ENCODE measurements around the gene SLC5A8.

Gene SLC5A8, protein sequence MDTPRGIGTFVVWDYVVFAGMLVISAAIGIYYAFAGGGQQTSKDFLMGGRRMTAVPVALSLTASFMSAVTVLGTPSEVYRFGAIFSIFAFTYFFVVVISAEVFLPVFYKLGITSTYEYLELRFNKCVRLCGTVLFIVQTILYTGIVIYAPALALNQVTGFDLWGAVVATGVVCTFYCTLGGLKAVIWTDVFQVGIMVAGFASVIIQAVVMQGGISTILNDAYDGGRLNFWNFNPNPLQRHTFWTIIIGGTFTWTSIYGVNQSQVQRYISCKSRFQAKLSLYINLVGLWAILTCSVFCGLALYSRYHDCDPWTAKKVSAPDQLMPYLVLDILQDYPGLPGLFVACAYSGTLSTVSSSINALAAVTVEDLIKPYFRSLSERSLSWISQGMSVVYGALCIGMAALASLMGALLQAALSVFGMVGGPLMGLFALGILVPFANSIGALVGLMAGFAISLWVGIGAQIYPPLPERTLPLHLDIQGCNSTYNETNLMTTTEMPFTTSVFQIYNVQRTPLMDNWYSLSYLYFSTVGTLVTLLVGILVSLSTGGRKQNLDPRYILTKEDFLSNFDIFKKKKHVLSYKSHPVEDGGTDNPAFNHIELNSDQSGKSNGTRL

DNA sequence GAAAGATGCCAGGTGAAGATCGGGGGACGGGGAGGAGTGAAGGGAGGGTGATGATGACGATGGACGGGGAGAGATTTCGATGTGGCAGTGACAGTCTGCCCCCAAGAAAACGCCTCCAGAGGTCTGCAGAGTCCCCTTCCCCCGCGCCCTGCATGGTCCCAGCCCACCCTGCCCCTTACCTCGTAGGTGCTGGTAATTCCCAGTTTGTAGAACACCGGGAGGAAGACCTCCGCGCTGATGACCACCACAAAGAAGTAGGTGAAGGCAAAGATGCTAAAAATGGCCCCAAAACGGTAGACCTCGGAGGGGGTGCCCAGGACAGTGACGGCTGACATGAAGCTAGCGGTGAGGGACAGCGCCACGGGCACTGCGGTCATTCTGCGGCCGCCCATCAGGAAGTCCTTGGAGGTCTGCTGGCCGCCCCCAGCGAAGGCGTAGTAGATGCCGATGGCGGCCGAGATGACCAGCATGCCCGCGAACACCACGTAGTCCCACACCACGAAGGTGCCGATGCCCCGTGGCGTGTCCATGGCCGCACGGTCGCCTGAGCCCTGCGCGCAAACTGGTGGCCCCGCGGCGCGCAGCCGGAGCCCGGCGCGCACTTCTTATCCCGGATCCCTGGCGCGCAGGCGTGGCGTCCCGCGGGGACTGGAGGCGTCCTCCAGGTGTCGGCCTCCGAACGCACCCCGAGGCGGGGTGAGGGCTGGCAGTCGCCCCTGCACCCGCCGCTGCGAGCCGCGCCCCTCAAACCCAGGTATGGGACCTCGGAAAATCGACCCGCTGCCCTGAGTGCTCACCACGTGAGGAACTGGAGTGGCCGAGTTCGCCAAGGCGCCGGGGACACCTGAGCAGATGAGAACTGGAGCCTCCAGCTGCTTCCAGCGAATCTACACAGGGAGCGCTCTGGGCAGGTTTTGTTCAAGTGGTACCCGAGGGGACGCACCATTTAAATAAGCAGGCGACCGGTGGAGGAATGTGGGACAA, at the start of gene SLC5A8:
TSS of gene SLC5A8 (minus strand) at position 920 of the 984 bp plus-strand sequence. CDS start at position 530, 390 bp downstream.
- no peak for DNase-seq (ENCODE audit: low read depth)

DNA sequence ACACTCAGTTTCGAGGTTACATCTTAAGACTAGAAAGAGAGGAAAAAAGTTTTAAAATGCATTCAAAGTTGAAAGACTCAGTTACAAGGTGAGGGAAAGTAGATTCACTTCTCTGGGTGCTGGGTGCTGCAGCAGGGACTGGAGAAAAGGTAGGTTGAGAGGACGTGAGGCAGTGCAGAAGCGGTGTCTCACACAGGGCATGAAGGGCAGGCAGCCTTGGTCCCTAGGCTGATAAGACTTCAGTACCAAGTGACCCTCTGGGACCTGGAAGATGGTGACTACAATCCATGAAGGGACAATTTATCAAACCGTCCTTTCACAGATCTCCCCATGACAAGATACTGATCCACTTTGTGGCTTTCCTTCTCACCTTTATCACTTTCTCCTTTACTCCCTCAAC, 47.3 kb upstream of the SLC5A8 start:
- DNase-seq (ENCODE audit: low read depth): no peak

DNA sequence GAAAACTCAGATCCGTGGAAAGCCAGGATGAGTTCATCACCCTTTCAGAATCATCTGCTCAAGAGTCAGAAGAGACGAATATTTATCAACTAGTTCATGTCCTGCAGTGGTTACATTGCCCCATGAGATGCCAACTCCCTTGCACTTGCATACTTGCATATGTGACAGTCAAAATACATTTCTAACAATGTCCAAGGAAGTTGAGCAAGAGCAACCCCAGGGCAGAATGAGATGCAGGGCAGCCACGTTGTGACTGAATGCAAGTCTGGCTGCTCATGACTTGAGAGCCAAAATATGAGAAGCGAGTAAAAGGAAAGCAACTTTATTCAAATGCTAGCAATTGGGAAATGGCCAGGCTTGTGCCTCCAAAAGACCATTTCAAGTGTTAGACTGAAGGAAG, 46.2 kb upstream of the SLC5A8 start:
- DNase-seq (ENCODE audit: low read depth): no peak

DNA sequence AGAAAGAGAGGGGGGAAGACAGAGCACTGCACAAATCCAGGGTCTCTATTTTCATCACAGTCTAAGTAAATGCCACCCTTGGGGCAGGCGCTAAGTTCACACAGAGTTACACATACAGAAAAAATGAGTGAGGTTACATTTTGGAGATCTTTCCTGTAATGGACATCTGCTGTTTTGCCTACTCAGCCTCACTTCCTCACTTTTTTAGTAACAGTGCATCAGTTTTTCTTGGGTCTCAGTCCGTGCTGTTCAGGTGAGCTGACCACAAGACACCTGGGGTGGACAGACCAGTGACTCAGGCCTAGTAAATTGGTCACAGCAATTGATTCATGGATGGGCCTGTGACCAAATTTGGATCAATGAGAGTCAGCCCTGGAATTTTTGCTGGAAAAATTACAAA, 33.6 kb upstream of the SLC5A8 start:
- no peak for DNase-seq (ENCODE audit: low read depth)

DNA sequence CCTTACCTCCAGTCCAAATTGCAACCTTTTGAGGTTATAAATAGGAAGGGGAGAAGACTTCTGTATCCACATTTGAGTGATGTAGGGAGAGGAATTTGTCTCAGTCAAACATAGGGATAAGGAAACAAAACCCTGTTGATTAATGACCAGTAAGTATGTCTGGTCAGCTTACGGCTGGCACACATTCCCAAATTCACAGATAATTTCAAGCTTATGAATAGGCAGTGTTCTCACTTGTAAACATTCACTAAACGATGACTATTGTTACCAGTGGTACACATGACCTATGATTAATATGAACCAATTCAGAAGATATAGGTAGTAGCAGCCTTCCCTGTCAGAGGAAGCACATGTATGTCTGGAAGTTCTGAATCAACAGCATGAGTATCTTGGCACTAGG, 33.0 kb upstream of the SLC5A8 start:
- no peak for DNase-seq (ENCODE audit: low read depth)

DNA sequence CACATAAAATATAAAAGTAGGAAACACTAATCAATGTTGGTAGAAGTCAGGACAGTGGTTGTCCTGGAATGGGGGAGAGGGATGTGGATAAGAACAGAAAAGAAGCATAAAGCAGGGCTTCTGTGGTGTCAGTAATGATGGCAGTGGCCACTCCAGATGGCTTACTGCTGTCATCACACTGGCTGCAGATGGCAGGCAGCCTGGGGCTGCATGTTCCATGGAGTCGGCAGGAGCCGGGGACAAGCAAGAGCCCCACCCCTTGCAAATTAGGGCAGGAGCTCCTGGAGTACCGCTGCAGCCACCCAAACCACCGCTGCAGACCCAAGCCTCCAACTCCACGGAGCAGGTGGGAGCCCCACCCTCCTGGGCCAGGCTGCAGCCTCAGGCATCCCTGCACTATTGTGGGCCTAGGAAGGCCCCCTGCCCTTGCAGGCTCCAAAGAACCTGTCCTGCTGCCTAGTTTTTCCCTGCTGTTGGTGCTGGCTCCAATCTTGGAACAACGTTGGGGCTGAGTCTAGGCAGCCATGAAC, 28.8 kb upstream of the SLC5A8 start:
- DNase-seq (ENCODE audit: low read depth): no peak

DNA sequence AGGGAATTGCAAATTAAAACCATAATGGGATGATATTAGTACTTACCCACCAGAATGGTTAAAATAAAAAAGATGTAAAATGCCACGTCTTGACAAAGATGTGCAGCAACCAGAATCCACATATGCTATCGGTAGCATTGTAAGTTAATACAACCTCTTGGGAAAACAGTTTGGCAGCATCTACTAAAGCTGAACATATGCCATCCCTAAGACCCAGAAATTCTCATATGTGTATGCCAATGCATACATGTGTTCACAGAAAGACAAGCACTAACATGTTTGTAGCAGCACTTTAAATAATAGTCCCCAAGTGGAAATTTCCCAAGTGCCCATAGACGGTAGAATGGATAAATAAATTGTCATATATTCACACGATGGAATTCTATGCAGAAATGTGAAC, 28.3 kb upstream of the SLC5A8 start:
- no peak for DNase-seq (ENCODE audit: low read depth)

DNA sequence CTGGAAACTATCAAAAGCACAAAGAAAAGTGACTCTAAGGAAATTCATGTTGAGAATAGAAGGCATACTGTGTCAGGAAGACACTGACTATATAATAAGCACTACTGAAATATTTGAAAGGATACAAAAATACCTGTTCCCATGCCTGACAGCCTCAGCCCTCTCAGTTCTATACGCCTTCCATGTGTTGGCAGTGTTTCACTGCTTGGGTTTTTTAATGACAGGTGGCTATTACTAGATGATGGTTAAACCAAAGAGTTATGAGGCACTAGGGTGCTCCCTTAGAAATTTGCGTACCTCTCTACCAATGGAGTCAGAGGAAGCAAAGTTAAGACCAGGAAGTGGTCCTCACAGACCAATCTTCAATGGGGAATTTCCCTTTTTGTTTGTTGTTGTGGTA, 25.6 kb upstream of the SLC5A8 start:
- no peak for DNase-seq (ENCODE audit: low read depth)

DNA sequence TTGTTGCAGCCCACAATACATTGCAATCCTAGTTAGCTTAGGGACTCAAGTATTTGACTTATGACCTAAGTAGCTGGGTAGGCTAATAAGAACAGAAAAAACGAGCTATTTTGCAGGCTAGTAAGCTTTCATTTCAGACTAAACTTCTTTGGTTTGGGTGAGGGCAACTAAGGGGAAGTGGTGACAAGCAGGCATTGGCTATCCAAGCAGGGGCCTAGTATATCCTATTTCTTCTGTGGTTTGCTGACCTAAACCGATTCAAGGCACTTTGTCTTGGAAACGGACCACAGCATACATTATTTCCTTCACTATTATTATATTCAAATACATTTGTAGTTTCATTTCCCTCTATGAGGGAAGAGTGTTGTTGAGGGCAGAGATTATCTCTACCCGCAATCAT, 21.6 kb upstream of the SLC5A8 start:
- no peak for DNase-seq (ENCODE audit: low read depth)

DNA sequence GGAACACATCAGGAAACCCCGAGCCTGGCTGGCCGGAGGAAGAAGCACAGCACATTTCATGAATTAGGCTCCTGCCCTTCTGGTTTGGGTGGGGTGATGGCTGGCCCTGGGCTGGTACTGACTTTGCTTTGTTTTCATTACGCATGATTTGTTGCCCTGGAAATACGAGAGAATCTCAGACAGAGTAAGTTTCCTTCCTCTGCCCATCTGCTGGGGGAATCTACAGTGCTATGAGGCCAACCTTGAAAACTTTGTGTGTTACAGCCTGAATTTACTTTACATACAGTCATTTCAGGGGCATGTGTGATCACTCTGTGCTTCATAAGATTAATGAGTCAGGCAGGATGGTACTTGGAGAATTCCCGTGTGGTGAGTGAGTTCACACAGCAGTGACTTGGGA, 20.5 kb upstream of the SLC5A8 start:
- no peak for DNase-seq (ENCODE audit: low read depth)

DNA sequence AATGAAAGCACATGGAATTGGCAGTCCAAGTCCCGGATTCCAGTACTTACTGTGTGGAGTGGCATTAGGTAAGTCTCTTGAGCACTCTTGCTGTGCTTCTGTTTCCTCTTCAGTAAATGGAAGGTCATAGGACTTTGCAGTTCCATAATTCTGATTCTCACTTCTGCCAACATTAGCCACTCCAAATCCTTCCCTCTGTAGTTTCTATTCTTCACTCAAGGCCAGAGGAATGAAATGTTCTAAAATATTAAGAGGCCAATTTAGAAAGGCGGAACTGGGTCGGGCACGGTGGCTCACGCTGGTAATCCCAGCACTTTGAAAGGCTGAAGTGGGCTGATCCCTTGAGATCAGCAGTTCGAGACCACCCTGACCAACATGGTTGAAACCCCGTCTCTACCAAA, 19.8 kb upstream of the SLC5A8 start:
- no peak for DNase-seq (ENCODE audit: low read depth)

DNA sequence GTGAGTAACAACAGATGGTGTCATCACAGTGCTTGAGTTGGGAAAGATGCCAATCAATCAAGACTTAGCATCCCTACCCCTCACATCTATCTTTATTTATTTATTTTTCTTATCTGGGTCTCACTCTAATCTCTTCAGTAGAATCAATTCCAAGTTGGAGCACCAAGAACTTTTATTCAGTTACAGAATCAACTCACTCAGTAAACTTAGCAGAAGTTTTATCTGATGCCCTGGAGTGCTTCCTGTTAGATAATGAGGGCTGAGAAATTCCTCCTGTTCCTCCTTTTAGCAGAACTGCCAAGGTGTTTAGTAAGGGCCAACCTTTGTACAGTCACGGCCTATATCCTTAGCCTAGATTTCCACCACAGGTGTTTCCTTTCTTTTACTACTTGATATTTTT, 11.3 kb upstream of the SLC5A8 start:
- DNase-seq (ENCODE audit: low read depth): no peak

DNA sequence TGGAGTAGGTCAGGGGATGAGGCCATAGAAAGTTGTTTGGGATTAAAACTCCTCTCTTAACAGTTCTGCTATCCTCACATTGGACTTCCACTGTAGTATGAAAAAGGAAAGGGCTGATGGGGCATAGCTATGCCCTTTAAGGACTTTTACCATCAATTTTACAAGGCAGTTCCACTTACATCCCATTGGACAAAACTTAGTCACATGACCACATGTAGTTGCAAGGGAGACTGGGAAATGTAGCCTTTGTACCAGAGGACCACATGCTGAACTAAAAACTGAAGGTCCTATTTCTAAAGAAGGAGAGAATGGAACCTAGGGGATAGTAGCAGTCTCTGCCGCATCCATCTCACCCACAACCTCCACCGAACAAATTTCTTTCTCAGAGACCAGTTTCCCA, 6.8 kb upstream of the SLC5A8 start:
- no peak for DNase-seq (ENCODE audit: low read depth)

DNA sequence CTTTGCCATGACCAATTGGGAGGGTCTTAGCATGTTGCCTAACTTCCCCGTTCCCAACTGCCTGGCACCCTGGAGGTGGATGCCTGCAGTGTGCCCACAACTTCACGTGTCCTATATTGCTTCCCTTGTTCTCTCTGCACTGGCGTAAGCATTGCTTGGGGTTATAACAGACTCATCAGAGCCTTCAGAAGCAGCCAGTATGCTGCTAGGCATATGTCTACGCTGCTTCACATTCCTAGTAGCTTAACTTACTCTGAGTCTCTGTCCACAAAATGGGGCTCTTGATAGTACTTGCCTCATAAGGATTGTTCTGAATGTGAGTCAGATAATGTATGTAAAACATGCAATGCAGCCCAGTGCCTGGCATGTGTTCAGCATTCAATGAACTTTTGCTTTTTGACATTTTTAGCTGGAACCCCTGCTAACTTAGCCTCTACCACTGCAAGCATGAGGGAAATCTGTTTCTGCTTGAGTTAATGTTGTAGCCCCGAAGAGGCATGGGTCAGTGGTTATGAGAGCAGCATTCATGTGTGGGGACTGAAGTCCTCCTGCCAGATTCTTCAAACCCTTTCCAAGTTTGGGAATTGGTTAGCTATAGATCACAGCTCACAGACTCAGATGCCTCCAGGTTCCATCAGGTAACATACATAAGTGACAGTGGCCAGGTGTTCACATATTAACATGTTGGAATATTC, 2.8 kb downstream of the SLC5A8 start:
- no peak for DNase-seq (ENCODE audit: low read depth)

DNA sequence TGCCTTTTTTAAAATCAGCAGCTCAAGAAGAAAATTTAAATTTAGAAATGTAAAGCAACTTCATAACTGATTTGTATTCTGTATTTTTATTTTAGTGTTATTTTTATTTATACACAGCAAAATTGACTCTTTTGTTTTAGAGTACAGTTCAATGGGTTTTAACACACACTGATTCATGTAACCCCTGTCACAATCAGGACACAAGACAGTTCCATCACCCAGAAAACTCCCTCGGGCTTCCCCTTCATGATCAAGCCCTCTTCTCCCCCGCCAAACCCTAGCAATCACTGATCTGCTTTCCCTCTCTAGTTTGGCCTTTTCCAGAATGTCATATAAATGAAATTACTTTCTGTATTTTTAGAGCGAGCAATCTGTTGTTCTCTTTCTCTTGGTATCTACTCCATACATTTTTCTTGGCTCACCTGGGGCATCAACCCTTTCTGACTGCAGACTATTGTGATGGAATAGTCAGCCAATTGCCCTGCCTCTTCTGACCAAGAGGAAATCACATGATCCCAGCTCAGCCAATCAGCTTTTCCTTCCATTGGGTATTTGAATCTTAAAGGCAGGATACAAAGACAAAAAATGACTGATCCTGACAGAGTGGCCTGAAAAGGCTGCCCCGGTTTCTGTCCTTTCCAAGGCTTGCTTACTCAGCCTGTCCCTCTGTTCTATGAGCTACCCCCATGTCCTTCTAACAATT, 5.3 kb downstream of the SLC5A8 start:
- no peak for DNase-seq (ENCODE audit: low read depth)

DNA sequence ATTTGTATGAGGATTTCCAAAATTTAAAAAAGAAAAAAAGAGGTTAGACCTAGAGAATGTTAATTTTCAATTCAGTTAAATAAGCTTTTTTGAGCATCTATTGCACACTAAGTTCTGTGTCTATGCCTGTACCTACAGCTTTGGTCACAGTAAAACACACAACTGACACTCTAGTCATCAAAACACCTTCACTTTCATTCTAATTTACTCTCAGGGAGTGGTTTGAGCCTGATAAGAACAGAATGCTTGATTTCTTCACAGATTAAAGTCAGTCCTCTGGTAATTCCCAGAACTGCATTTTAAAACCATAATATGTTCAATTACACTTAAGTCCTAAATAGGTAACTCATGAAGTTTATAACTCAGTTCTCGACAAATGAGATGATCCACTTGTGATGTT, 9.2 kb downstream of the SLC5A8 start:
- DNase-seq (ENCODE audit: low read depth): no peak

DNA sequence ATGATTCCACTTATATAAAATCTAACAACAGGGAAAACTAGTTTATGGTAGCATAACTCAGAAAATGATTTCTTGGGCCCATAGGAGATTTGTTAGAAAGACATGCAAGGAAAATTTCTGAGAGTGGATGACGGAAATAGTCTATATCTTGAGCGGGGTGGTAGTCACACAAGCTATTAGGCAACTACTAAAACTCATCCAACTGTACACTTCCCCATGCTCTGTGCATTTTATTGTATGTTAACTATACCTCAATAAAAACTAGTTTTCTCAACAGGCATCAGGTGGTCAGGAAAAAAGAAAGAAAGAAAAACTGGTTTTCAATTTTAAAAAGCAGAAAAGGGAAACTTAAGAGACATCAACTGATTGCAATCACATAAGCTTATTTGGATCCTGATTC, 9.9 kb downstream of the SLC5A8 start:
- no peak for DNase-seq (ENCODE audit: low read depth)

DNA sequence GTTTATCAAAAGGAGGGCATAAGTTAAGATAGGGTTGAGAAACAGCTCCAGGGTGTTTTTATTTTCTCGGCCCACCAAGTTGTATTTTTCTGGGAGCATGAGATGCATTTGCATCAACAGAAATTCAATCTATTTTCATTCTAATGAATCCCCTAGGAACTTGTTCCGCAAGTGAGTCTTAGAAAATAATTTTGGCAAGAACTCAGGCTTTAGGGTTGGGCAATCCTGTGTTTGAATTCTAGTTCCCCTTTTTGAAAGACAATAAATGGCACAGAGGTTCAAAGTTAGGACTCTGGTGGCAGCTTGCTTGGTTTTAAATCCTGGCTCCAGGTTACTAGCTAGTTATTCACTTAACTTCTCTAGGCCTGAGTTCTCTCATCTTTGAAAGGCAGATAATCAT, 23.7 kb downstream of the SLC5A8 start:
- no peak for DNase-seq (ENCODE audit: low read depth)

DNA sequence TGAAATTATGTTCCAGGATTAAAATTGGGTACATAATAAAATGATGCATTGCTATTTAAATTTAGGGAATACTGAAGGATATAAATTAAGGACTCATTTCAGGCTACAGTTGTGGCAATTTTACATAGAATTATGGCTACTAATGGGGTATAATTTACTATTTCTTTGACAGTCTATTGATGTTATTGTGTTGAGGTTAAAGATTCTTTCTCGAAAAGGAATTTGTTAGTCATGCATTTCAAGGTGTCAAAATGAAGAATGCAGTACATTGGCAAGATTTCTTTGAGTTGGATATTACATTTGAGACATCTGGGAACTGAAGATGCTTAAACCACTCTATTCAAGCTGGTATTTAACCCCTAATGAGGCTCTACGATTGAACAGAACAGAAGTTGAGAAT, 28.3 kb downstream of the SLC5A8 start:
- DNase-seq (ENCODE audit: low read depth): no peak

DNA sequence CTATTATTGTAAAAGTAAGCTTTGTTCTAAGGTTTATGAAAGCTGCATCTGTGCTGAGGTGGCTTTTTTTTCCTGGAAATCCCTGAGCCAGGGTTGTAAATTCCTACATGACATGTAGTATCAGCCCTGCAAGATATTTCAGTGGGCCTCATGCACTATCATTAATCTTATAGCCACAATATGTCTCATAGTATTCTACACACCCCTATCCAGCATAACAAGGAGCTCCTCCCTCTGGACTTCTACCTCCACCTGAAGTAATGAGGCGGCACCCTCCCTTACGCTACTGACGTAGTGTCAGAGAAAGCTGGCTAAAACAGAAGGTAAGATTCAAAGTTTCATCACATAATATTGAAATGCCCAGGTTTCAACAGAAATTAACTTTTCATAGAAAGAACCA, 35.5 kb downstream of the SLC5A8 start:
- DNase-seq (ENCODE audit: low read depth): no peak

DNA sequence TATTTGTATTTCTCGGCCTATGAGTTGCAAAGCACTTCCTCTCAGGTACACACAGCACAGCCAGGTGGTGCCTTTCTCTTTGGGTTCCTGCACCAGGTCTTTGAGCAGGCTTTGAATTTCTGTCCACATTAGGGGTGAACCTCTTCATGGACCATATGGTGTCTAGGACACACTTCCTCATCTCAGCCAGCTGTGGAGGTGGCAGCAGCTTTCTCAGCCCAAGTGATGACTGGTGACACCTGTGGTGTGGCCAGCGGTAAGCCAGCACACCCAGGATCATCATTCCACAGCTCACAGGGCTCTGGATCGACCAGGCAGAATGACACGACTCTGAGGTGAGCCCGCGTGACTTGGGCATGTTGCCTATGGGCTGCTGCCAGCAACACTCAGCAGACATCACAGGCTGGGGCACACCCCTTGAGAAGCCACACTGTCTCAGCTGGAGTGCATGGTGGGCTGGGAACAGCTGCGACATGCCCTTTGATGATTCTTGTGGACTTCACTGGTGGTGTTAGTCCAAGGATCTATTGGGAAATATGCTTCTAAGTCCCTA, 36.8 kb downstream of the SLC5A8 start:
- DNase-seq (ENCODE audit: low read depth): no peak
